IMR-90 (cell line): Measurements from ENCODE around the gene TRIO. TPM values are rescaled to one million over a fixed set of nuclear protein-coding genes. Genes with fewer than 3 reads are reported as not detected.

Source experiments
- ATAC-seq: fragments of 200-7000 bp; cut with Tn5 transposase; 2 replicates; pipeline ENCODE4 v1.9.1; 2020; ENCODE audit warnings: low read depth, mild to moderate bottlenecking, moderate library complexity
- BruUV-seq: library from RNA; stranded (reverse); fragments of 400-500 nt; replicated peaks from 2 replicates; lab custom pipeline; 2021; lab: Mats Ljungman, UMichigan
- CTCF ChIA-PET: fragments of 300-600 bp; formaldehyde crosslinking; extraction: SDS; loops from one replicate; lab custom pipeline; 2021; ENCODE audit warnings: antibody characterized with exemption; lab: Yijun Ruan, JAX
- POLR2A ChIA-PET: fragments of 300-600 bp; sonication (Branson Sonifier 250); formaldehyde crosslinking; loops from one replicate; lab custom pipeline; 2022; ENCODE audit warnings: antibody characterized with exemption; ENCODE audit not compliant: unreplicated experiment; lab: Charles Lee
- DNase-seq: peaks from one replicate; pipeline ENCODE4 v3.0.0; 2013
- H2AFZ ChIP-seq: replicated peaks from 2 replicates; pipeline ENCODE3; 2013; ENCODE audit warnings: low read length, mild to moderate bottlenecking; ENCODE audit not compliant: poor library complexity
- H2AK5ac ChIP-seq: 2 replicates; pipeline ENCODE4 v1.6.1; 2013; ENCODE audit warnings: low read depth, low read length, inconsistent platforms
- H2AK9ac ChIP-seq: replicated peaks from 2 replicates; pipeline ENCODE3; 2013; ENCODE audit warnings: mild to moderate bottlenecking, low read depth, low read length, moderate library complexity; ENCODE audit not compliant: poor library complexity
- H2BK120ac ChIP-seq: 2 replicates; pipeline ENCODE4 v1.6.1; 2013; ENCODE audit warnings: low read depth, low read length, inconsistent platforms
- H2BK15ac ChIP-seq: 3 replicates; pipeline ENCODE4 v1.6.1; 2013; ENCODE audit warnings: low read depth, low read length, inconsistent platforms
- H2BK20ac ChIP-seq: 2 replicates; pipeline ENCODE4 v1.6.1; 2013; ENCODE audit warnings: low read depth, mild to moderate bottlenecking, inconsistent platforms, low read length, moderate library complexity
- H2BK5ac ChIP-seq: 2 replicates; pipeline ENCODE4 v1.6.1; 2013; ENCODE audit warnings: mild to moderate bottlenecking, low read depth, low read length, inconsistent platforms; ENCODE audit not compliant: poor library complexity, severe bottlenecking
- H3K14ac ChIP-seq: replicated peaks from 2 replicates; pipeline ENCODE4 v1.6.1; 2013; ENCODE audit warnings: low read depth, low read length, inconsistent platforms
- H3K18ac ChIP-seq: 2 replicates; pipeline ENCODE4 v1.6.1; 2013; ENCODE audit warnings: low read depth, low read length, control low read depth
- H3K23ac ChIP-seq: 2 replicates; pipeline ENCODE4 v1.6.1; 2013; ENCODE audit warnings: low read depth, low read length, inconsistent platforms
- H3K27ac ChIP-seq: 2 replicates; pipeline ENCODE4 v1.5.1; 2013; ENCODE audit warnings: mild to moderate bottlenecking, control low read depth, low read length; ENCODE audit not compliant: insufficient read depth
- H3K27me3 ChIP-seq: 2 replicates; pipeline ENCODE4 v1.6.1; 2013; ENCODE audit warnings: low read length; ENCODE audit not compliant: control insufficient read depth, insufficient read depth
- H3K36me3 ChIP-seq: 2 replicates; pipeline ENCODE4 v1.6.1; 2013; ENCODE audit warnings: low read length, mixed read lengths; ENCODE audit not compliant: control insufficient read depth, insufficient read depth
- H3K4ac ChIP-seq: 2 replicates; pipeline ENCODE4 v1.6.1; 2013; ENCODE audit warnings: low read depth, low read length, inconsistent platforms
- H3K4me1 ChIP-seq: 2 replicates; pipeline ENCODE4 v1.6.1; 2013; ENCODE audit warnings: low read length, mixed read lengths; ENCODE audit not compliant: control insufficient read depth, insufficient read depth
- H3K4me2 ChIP-seq: 2 replicates; pipeline ENCODE4 v1.6.1; 2013; ENCODE audit warnings: low read depth, mild to moderate bottlenecking, control low read depth, low read length, moderate library complexity
- H3K4me3 ChIP-seq: 2 replicates; pipeline ENCODE4 v1.5.1; 2013; ENCODE audit warnings: low read depth, mild to moderate bottlenecking, control low read depth, low read length, moderate library complexity; ENCODE audit not compliant: insufficient read depth
- H3K56ac ChIP-seq: 2 replicates; pipeline ENCODE4 v1.6.1; 2013; ENCODE audit warnings: low read length, inconsistent platforms; ENCODE audit not compliant: insufficient read depth; ENCODE audit errors: extremely low read depth
- H3K79me1 ChIP-seq, 2 experiments: 2 replicates each; pipeline ENCODE4 v1.6.1; 2013; ENCODE audit warnings: low read length in 2 of 2, inconsistent platforms in 1 of 2, low read depth in 1 of 2
- H3K9ac ChIP-seq: 2 replicates; pipeline ENCODE4 v1.6.1; 2013; ENCODE audit warnings: low read depth, low read length, control low read depth
- H3K9me1 ChIP-seq: 2 replicates; pipeline ENCODE4 v1.6.1; 2013; ENCODE audit warnings: low read length, inconsistent platforms; ENCODE audit not compliant: insufficient read depth
- H3K9me3 ChIP-seq: 2 replicates; pipeline ENCODE4 v1.6.1; 2013; ENCODE audit warnings: low read length; ENCODE audit not compliant: control insufficient read depth, insufficient read depth
- H4K20me1 ChIP-seq: 2 replicates; pipeline ENCODE4 v1.6.1; 2013; ENCODE audit warnings: low read length, inconsistent platforms; ENCODE audit not compliant: insufficient read depth
- H4K5ac ChIP-seq: 2 replicates; pipeline ENCODE4 v1.6.1; 2013; ENCODE audit warnings: mild to moderate bottlenecking, low read depth, low read length, control low read depth
- H4K8ac ChIP-seq, 2 experiments: 2 replicates each; pipeline ENCODE4 v1.6.1; 2013; ENCODE audit warnings: low read depth in 2 of 2, low read length in 2 of 2, control low read depth in 1 of 2, inconsistent platforms in 1 of 2
- H4K91ac ChIP-seq: 2 replicates; pipeline ENCODE4 v1.6.1; 2013; ENCODE audit warnings: low read depth, low read length, inconsistent platforms; ENCODE audit not compliant: insufficient read depth
- CEBPB ChIP-seq: IDR thresholded peaks from 2 replicates; pipeline ENCODE4 v1.6.1; 2012; ENCODE audit warnings: low read depth, low read length, improper control_type of control experiment
- MAFK ChIP-seq: IDR thresholded peaks from 2 replicates; pipeline ENCODE4 v1.6.1; 2012; ENCODE audit warnings: low read depth, low read length, improper control_type of control experiment
- WGBS, 2 experiments: methylation state at CpG; one replicate each; pipeline versions ENCODE4 v1.1.5 to v1.1.7; 2013; ENCODE audit warnings: missing lambda C conversion rate in 2 of 2; ENCODE audit not compliant: insufficient read length in 1 of 2; ENCODE audit errors: extremely low coverage in 2 of 2; 5-methylcytosine and 5-hydroxymethylcytosine counted together
- dilution Hi-C: fragments of 300-500 bp; cut with HindIII; formaldehyde crosslinking; loops from one replicate; pipeline ENCODE4 v1.14.3; 2018; ENCODE audit warnings: low sequenced_read_pairs; ENCODE audit not compliant: unreplicated experiment
- in situ Hi-C: fragments of 300-500 bp; cut with MboI; formaldehyde crosslinking; loops from 3 replicates; pipeline ENCODE4 v1.14.3; 2019; ENCODE audit warnings: low sequenced_read_pairs, inconsistent platforms, mixed read lengths
- intact Hi-C: fragments of 100-400 bp; cut with micrococcal nuclease; formaldehyde crosslinking; loops from 2 replicates; pipeline ENCODE4 v1.10.0; 2022
- polyA plus RNA-seq, 3 experiments: library from polyadenylated mRNA; depleted of rRNA; stranded (reverse); fragments of >200 nt; gene quantifications; 2 replicates each; pipeline ENCODE4 v1.2.3, GENCODE V29; 2012; ENCODE audit warnings: low replicate concordance in 1 of 3
- total RNA-seq: library from RNA; depleted of rRNA; stranded (reverse); fragments of >200 nt; gene quantifications from 2 replicates; pipeline ENCODE4 v1.2.3, GENCODE V29; 2012

The TRIO gene
- total and polyA plus RNA-seq, 2 of the 4 experiments (the other 2 are of a cell fraction) = 206 to 522 TPM

GRCh38 chr5:14471507-14471906 is 328.4 kb downstream of the TRIO start:
- peaks cover 29% of the 10 kb centered on the region for H3K9me1 ChIP-seq
- H4K91ac ChIP-seq = no peak overlapping the region
- no peak overlapping the region for H3K4ac ChIP-seq
- dilution Hi-C loops = no loop called here
- no peaks in the 10 kb centered on the region for H3K9me3 ChIP-seq
- H3K36me3 ChIP-seq = peaks cover 60% of the 10 kb centered on the region
- H2BK120ac ChIP-seq = no peak overlapping the region
- no peak overlapping the region for H3K4me3 ChIP-seq
- H2AFZ ChIP-seq = no peak overlapping the region
- H2AK9ac ChIP-seq = no peak overlapping the region
- intact Hi-C loops = loop anchor here (5.0 kb wide), 1 partner anchor 54 kb away; no protein-coding TSS in a partner anchor
- H3K9ac ChIP-seq = no peak overlapping the region
- no peak overlapping the region for H2BK15ac ChIP-seq
- H3K79me1 ChIP-seq = peaks cover 49 to 79% of the 10 kb centered on the region in 2 experiments
- no peak overlapping the region for H2BK20ac ChIP-seq
- no peak overlapping the region for H4K5ac ChIP-seq
- WGBS, 2 experiments = no CpG with 5 or more reads among the region's 3 CpGs
- no peak overlapping the region for H3K14ac ChIP-seq
- DNase-seq (peak; percentile 37), ATAC-seq (no peak)
- no peak overlapping the region for H3K4me2 ChIP-seq
- H2BK5ac ChIP-seq = peak overlapping the region; percentile 45
- TF ChIP-seq MAFK = no peak
- TF ChIP-seq CEBPB = 0 out of 2 replicates have a peak, but pooled peaks have one; percentile 11
- in situ Hi-C loops = no loop called here
- H3K4me1 ChIP-seq = peaks cover 8% of the 10 kb centered on the region
- no TSS peak for BruUV-seq
- CTCF ChIA-PET = interaction anchor here (0.8 kb wide), 1 partner anchor 10 kb away, joined by 4 read pairs; no protein-coding TSS in a partner anchor
- POLR2A ChIA-PET = no interaction called here
- peaks cover 74% of the 10 kb centered on the region for H4K20me1 ChIP-seq
- H2AK5ac ChIP-seq = no peak overlapping the region
- no peak overlapping the region for H3K18ac ChIP-seq
- H4K8ac ChIP-seq = no peak overlapping the region
- no peak overlapping the region; the same call in 1 of the 2 replicates for H3K23ac ChIP-seq
- no peaks in the 10 kb centered on the region for H3K27me3 ChIP-seq
- H3K27ac ChIP-seq = no peak overlapping the region; the same call in 1 of the 2 replicates
- no peak overlapping the region for H3K56ac ChIP-seq
